Spleen (tissue), 11 donors: Measurements from ENCODE around the gene BABAM2. TPM values are rescaled to one million over a fixed set of nuclear protein-coding genes. Genes with fewer than 3 reads are reported as not detected.

Source experiments
- DNase-seq: peaks from one replicate; pipeline ENCODE4 v3.0.0-alpha.2; 2020
- H3K27ac ChIP-seq, 8 donors: fragments of 200-600 bp; sonication (generic) in 7 of 8; 1 replicate in 4 of 8; 2 replicates in 4 of 8; pipeline versions ENCODE4 v1.5.0 to v1.8.0; 2016 to 2021; ENCODE audit warnings: inconsistent platforms in 4 of 8, mild to moderate bottlenecking in 4 of 8, moderate library complexity in 1 of 8
- H3K27me3 ChIP-seq, 7 donors: fragments of 200-600 bp; sonication (generic) in 6 of 7; replicated peaks in 1 of 7; 1 replicate in 4 of 7; 2 replicates in 3 of 7; pipeline versions ENCODE4 v1.5.0 to v1.8.0; 2016 to 2021; ENCODE audit warnings: inconsistent platforms in 3 of 7, mild to moderate bottlenecking in 1 of 7
- H3K36me3 ChIP-seq, 6 donors: fragments of 200-600 bp; sonication (generic) in 5 of 6; 1 replicate in 4 of 6; 2 replicates in 2 of 6; pipeline versions ENCODE4 v1.5.0 to v1.8.0; 2016 to 2021; ENCODE audit warnings: inconsistent platforms in 2 of 6
- H3K4me1 ChIP-seq, 6 donors: fragments of 200-600 bp; sonication (generic) in 5 of 6; 1 replicate in 3 of 6; 2 replicates in 3 of 6; pipeline versions ENCODE4 v1.5.0 to v1.8.0; 2016 to 2021; ENCODE audit warnings: inconsistent platforms in 3 of 6
- H3K4me3 ChIP-seq, 8 donors: fragments of 200-600 bp; sonication (generic) in 7 of 8; 1 replicate in 4 of 8; 2 replicates in 4 of 8; pipeline versions ENCODE4 v1.5.0 to v1.8.0; 2016 to 2021; ENCODE audit warnings: inconsistent platforms in 4 of 8, mild to moderate bottlenecking in 4 of 8, moderate library complexity in 2 of 8
- H3K9me3 ChIP-seq, 8 donors: fragments of 200-600 bp; sonication (generic) in 7 of 8; 1 replicate in 4 of 8; 2 replicates in 4 of 8; pipeline versions ENCODE4 v1.5.0 to v1.8.0; 2016 to 2021; ENCODE audit warnings: inconsistent platforms in 4 of 8
- POLR2A ChIP-seq, 3 donors: fragments of 450-650 bp; IDR thresholded peaks; one replicate each; pipeline ENCODE4 v1.5.1; 2017; ENCODE audit warnings: antibody characterized with exemption in 3 of 3, mild to moderate bottlenecking in 1 of 3
- POLR2AphosphoS5 ChIP-seq, 3 donors: sonication (generic); formaldehyde crosslinking; IDR thresholded peaks; one replicate each; pipeline ENCODE4 v1.5.1; 2017; ENCODE audit warnings: antibody characterized with exemption in 3 of 3
- WGBS, 5 donors: extraction: QIAGEN DNeasy Blood & Tissue Kit in 3 of 5; methylation state at CpG; one replicate each; pipeline versions ENCODE4 v1.1.5 to v1.1.7; 2013 to 2018; 5-methylcytosine and 5-hydroxymethylcytosine counted together
- intact Hi-C: fragments of 100-400 bp; cut with DNase I; formaldehyde crosslinking; loops from one replicate; pipeline ENCODE4 v1.15.0; 2023; ENCODE audit warnings: low total_unique reads
- polyA plus RNA-seq, 3 donors: library from polyadenylated mRNA; stranded (reverse); fragments of 200-250 nt; gene quantifications; one replicate each; pipeline ENCODE4 v1.2.1, GENCODE V29; 2013
- total RNA-seq, 7 donors: library from RNA; depleted of rRNA in 3 of 7; stranded (reverse); fragments of >200 nt in 3 of 7; fragmentation: NEBNext Ultra II Directional in 4 of 7; extraction: Animal tissue kit (Norgen Biotek cat#: 25700) in 4 of 7; gene quantifications; one replicate each; pipeline versions ENCODE4 v1.1.0 to v1.2.1, GENCODE V29; 2016 to 2021
- TF ChIP-seq, protein P1 (sequence below), 11 experiments: fragments of 200-600 bp in 7 of 11; fragments of 450-650 bp in 4 of 11; sonication (generic) in 4 of 11; IDR thresholded peaks in 8 of 11; conservative IDR thresholded peaks in 3 of 11; 1 replicate in 7 of 11; 2 replicates in 4 of 11; pipeline versions ENCODE4 v1.4.0 to v1.8.0; 2016 to 2021; ENCODE audit warnings: antibody characterized with exemption in 11 of 11, inconsistent platforms in 4 of 11, mild to moderate bottlenecking in 1 of 11
- donor health status: healthy with polysubstance abuse.
- donor health status: DM: no; HTN: no; CAD: no; lungs with moderate emphysema.
- donor health status: DM: no; HTN: no; CAD: no.
- donor health status: Bipolar disorder and iron deficiency.
- donor health status: healthy.
- donor health status: DM: no; HTN: no; CAD: no.
- donor health status: DM: yes; HTN: yes; CAD: no.

BABAM2 gene
- total and polyA plus RNA-seq, 10 donors, result 16.1 to 70.1 (median 55.0) TPM

DNA sequence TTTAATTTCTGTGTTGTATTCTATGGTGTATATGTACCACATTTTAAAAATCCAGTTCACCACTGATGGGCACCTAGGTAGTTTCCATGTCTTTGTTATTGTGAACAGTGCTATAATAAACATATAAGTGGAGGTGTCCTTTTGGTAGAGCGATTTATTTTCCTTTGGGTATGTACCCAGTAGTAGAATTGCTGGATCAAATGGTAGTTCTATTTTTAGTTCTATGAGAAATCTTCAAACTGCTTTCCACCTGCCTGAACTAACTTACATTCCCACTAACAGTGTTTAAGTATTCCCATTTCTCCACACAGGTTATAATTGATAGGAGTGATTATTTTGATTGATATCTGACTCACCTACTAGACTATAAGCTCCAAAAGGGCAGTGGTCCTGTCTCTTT is 148.2 kb downstream of the BABAM2 start:
- Histone ChIP-seq H3K9me3 (no peaks in the 10 kb centered on the region), H3K36me3 (no peaks in the 10 kb centered on the region), H3K27ac (no peak overlapping the region), H3K4me1 (peaks cover 0 to 5% (median 0%) of the 10 kb centered on the region in 6 donors), H3K27me3 (no peaks in the 10 kb centered on the region), H3K4me3 (no peak overlapping the region)
- 94 to 100% (median 97%) methylated on average over 1 of the region's 1 CpG for WGBS, 5 donors
- TF ChIP-seq POLR2AphosphoS5 (IDR thresholded peaks at IDR 0.05) (no peak), POLR2A (IDR thresholded peaks at IDR 0.05) (no peak)
- TF ChIP-seq, protein P1, sequence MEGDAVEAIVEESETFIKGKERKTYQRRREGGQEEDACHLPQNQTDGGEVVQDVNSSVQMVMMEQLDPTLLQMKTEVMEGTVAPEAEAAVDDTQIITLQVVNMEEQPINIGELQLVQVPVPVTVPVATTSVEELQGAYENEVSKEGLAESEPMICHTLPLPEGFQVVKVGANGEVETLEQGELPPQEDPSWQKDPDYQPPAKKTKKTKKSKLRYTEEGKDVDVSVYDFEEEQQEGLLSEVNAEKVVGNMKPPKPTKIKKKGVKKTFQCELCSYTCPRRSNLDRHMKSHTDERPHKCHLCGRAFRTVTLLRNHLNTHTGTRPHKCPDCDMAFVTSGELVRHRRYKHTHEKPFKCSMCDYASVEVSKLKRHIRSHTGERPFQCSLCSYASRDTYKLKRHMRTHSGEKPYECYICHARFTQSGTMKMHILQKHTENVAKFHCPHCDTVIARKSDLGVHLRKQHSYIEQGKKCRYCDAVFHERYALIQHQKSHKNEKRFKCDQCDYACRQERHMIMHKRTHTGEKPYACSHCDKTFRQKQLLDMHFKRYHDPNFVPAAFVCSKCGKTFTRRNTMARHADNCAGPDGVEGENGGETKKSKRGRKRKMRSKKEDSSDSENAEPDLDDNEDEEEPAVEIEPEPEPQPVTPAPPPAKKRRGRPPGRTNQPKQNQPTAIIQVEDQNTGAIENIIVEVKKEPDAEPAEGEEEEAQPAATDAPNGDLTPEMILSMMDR (IDR thresholded peaks at IDR 0.05 in 8 of 11, conservative IDR thresholded peaks at IDR 0.05 in 3 of 11), result no peak
- intact Hi-C loops, result no loop called here
- DNase-seq, result no peak

DNA sequence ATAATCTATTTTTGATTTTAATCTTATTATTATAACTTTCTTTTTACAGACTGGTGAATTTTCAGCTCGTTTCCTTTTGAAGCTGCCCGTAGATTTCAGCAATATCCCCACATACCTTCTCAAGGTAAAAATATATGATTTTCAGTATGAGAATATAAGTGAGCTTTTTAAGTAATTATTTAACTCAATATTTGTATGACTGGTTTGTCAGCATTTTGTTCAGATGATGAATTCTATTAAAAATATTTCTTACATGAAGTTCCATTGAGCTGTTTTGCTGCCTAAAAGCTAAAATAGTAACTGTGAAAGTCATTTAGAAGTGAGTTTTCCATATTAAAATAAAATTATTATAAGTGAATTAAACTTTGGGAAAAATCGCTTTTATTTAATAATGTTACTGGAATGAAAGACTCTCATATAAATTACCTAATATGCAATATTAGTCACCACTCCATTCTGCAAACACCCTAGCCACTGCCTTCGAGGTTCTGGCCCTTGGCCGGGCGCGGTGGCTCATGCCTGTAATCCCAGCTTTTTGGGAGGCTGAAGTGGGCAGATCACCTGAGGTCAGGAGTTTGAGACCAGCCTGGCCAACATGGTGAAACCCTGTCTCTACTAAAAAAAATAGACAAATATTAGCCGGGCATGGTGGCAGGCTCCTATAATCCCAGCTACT is 155.3 kb downstream of the BABAM2 start:
- Histone ChIP-seq H3K4me1 (peaks cover 0 to 20% (median 12%) of the 10 kb centered on the region in 6 donors), H3K9me3 (no peaks in the 10 kb centered on the region), H3K27ac (no peak overlapping the region), H3K4me3 (no peak overlapping the region), H3K36me3 (peaks cover 0 to 15% (median 0%) of the 10 kb centered on the region in 6 donors), H3K27me3 (no peaks in the 10 kb centered on the region)
- intact Hi-C loops, result no loop called here
- TF ChIP-seq, protein P1 (IDR thresholded peaks at IDR 0.05 in 8 of 11, conservative IDR thresholded peaks at IDR 0.05 in 3 of 11), result no peak
- no peak for TF ChIP-seq POLR2AphosphoS5 (IDR thresholded peaks at IDR 0.05)
- no peak for DNase-seq
- 91 to 94% (median 92%) methylated on average over 8 of the region's 8 CpGs for WGBS, 5 donors

DNA sequence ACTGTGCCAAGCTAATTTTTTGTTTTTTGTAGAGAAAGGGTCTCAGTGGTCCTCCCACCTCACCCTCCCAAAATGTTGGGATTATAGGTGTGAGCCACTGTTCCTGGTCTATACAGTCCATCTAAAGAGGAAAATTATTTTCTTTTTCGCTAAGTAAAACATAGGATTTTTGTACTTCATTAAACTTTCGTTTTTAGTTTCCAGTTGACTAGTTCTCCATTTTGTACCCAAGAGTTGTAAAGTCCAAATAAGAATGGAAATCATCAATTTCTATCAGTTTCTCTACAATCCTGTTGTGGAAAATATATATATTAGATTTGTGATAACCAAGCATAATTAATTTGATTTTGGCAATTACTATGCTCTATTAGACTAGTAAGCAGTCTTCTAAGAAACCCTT is 156.4 kb downstream of the BABAM2 start:
- Histone ChIP-seq H3K27ac (peak overlapping the region in 7 of 8 donors; percentile 37 to 63 (median 62)), H3K4me3 (no peak overlapping the region), H3K27me3 (no peaks in the 10 kb centered on the region), H3K9me3 (no peaks in the 10 kb centered on the region), H3K4me1 (peaks cover 0 to 20% (median 14%) of the 10 kb centered on the region in 6 donors), H3K36me3 (peaks cover 0 to 25% (median 0%) of the 10 kb centered on the region in 6 donors)
- no peak for DNase-seq
- WGBS, 5 donors, result 66 to 97% (median 85%) methylated on average over 2 of the region's 2 CpGs
- no peak for TF ChIP-seq POLR2AphosphoS5 (IDR thresholded peaks at IDR 0.05)
- TF ChIP-seq, protein P1 (IDR thresholded peaks at IDR 0.05 in 8 of 11, conservative IDR thresholded peaks at IDR 0.05 in 3 of 11), result no peak
- TF ChIP-seq POLR2A (IDR thresholded peaks at IDR 0.05), result no peak
- intact Hi-C loops, result no loop called here

DNA sequence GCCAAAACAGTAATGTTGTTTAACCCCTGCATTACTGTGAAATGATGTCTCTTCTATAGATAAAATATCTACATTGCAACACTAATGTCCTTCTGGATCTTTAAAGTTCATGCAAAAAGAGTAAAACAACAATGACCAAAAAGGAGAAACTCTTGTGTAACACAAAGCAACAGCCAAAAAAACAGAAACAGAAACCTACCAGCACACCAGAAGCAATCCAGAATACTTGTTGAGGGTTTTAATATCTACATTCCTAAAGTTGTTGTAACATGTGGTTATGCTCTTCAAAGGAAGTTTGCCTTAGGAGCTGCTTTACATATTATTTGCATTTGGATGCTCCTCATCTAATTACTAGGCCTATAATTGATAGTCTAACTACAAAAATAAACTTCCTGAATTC is 157.2 kb downstream of the BABAM2 start:
- Histone ChIP-seq H3K36me3 (peaks cover 0 to 25% (median 0%) of the 10 kb centered on the region in 6 donors), H3K9me3 (no peaks in the 10 kb centered on the region), H3K4me1 (peaks cover 0 to 20% (median 15%) of the 10 kb centered on the region in 6 donors), H3K4me3 (no peak overlapping the region), H3K27me3 (no peaks in the 10 kb centered on the region), H3K27ac (peak overlapping the region in 7 of 8 donors; percentile 37 to 63 (median 62))
- TF ChIP-seq POLR2A (IDR thresholded peaks at IDR 0.05), result no peak
- TF ChIP-seq, protein P1 (IDR thresholded peaks at IDR 0.05 in 8 of 11, conservative IDR thresholded peaks at IDR 0.05 in 3 of 11), result no peak
- no peak for TF ChIP-seq POLR2AphosphoS5 (IDR thresholded peaks at IDR 0.05)
- no peak for DNase-seq
- intact Hi-C loops, result no loop called here
